Activated CD4-positive, CD25-positive, alpha-beta regulatory T cell treated with anti-CD3 and anti-CD28 coated beads, Interleukin-2, amount 50 U/mL, for 16 hours (primary cell): ENCODE measurements around the gene ANKIB1.
"Not testable (repeated sequence)": the region's sequence is repeated elsewhere in the genome, so short reads cannot be mapped to it uniquely, and the experiment has no call there.

ENCODE experiments used
- DNase-seq: peaks from one replicate; pipeline ENCODE4 v3.0.0-alpha.2; 2020; ENCODE audit warnings: low read depth, low spot score

The ANKIB1 gene

DNA sequence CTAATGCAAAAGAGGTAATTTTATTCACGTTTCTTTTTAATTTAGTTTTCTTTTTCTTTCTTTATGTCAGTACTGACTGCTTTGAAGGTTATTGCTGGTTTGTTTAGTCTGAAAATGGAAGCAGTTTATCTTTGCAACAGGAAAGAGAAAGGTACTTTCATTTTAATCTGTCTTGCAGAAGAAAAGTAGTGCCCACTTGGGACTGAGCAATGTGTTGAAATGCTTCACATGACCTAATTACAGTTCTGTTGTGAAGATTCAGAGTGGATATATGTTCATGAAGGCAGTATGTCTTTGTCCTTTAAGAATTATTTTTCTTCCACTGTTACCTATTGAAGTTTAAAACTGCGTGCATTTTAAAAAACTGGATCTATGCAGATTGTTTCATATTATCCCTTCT is 80.1 kb downstream of the ANKIB1 start:
- no peak for DNase-seq

DNA sequence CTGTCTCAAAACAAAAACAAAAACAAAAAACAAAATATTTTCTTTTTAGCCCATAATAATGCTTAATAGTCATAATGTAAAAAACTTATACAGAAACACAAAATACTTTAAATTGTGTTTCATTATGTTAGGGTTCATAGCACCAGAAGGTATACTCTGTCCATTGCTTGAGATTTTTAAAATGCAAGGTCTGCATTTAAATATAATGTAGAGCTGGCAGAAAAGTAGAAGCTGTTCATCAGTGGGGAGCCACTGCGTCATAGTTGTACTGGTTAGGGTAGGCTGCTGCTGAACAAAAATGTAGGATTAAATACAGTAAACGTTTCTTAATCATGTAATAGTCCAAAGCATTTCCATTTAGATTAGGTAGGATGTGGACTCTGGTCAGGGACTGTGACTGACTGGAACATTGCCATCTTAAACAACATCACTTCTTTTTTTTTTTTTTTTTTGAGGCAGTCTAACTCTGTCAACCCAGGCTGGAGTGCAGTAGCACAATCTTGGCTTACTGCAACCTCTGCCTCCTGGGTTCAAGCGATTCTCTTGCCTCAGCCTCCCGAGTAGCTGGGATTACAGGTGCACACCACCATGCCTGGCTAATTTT is 85.2 kb downstream of the ANKIB1 start:
- DNase-seq: no peak

GRCh38 chr7:92331508-92331907 is 85.7 kb downstream of the ANKIB1 start:
- no peak for DNase-seq

DNA sequence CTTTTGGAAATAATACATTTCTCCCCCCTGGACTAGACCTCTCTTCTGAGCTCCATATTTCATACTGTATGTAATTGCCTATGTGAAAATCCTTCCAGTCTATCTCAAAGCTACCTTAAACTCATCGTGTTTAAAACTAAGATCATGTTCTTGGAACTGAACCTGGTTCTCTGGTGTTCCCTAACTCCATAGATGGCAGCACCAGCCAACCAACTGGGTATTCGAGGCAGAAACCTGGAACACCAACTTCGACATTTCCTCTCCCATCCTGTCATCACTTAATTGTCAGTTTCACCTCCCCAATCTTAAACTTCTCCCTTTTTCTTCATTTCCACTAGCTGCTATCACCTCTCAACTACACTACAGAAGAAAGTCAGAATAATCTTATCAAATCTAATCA is 87.0 kb downstream of the ANKIB1 start:
- no peak for DNase-seq

GRCh38 chr7:92333866-92334265 is 88.1 kb downstream of the ANKIB1 start:
- DNase-seq: no peak

GRCh38 chr7:92335574-92335973 is 89.8 kb downstream of the ANKIB1 start:
- no peak for DNase-seq

DNA sequence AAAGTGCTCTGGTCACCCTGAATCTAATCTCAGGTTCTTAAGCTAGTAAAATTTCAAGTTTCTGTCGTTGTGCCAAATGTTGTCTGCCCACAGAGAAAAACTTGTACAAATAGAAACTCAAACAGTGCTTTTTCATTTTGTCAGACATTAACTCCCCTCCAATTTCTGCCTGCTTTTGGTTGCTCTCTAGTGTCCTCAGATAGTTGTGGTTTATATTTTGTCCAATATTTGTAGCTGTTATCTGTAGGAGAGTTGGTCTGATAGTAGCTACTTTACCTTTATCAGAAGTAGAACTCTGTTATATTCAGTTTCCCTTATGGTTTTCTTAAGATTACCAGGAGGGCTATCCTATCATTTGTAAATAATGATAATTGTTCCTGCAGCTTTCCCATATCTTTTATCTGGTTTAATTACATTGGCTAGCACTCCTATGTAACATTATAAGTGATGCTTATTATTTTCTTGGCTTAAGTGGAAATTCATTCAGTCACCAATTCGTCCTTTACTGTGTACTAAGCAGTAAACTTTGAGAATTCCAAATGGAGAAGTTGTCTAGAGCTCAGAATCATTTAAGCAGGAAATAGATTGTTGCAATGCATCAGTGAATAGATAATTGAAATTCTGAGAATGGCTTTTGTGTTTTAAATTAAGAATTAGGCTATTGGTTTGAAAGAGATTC is 91.0 kb downstream of the ANKIB1 start:
- no peak for DNase-seq

- DNase-seq: no peak
Measured at GRCh38 chr7:92340016-92340415, 94.2 kb downstream of the ANKIB1 start.

DNA sequence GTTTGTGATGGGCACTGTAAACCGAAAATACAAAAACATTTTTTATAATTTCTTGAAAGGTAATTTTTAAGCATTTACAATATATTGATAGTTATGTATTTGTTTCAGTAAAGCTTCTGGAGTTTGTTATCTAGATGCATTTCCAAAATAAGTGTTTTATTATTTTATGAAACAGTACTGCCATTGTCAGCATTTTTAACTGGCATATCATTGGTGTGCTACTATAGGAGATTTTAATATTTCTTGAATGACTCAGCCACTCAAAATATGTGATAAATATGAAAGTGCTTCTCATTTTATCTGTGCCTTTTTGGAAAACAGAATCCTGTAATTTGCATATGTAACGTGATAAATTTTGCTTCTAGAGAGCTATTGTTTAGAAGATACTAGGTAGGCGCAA is 97.9 kb downstream of the ANKIB1 start:
- DNase-seq: no peak

- DNase-seq: no peak
Measured at GRCh38 chr7:92352009-92352408, 106.2 kb downstream of the ANKIB1 start.

DNA sequence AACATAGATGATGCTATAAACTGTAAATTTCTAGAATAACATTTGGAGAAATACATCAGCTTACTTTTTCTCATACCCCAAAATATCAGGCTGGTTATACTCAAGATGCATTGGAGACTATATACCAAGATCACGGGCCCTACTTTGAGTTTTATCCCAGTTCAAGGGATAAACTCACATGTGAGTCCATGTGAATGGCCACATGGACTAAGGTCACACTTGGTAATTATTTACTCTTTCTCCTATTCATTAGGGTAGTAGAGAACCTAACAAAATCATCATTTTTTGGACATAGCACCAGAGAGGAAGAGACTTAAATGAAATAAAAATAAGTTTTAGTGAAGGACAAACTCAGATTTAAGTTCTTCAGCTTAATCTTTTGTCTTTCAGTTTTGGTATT is 108.4 kb downstream of the ANKIB1 start:
- no peak for DNase-seq

- no peak for DNase-seq
Measured at GRCh38 chr7:92356406-92356805, 110.6 kb downstream of the ANKIB1 start.

GRCh38 chr7:92357260-92357659 is 111.5 kb downstream of the ANKIB1 start:
- DNase-seq: no peak

GRCh38 chr7:92359179-92359578 is 113.4 kb downstream of the ANKIB1 start:
- not testable (repeated sequence) for DNase-seq

GRCh38 chr7:92359801-92360200 is 114.0 kb downstream of the ANKIB1 start:
- DNase-seq: no peak

GRCh38 chr7:92360387-92360786 is 114.6 kb downstream of the ANKIB1 start:
- no peak for DNase-seq

DNA sequence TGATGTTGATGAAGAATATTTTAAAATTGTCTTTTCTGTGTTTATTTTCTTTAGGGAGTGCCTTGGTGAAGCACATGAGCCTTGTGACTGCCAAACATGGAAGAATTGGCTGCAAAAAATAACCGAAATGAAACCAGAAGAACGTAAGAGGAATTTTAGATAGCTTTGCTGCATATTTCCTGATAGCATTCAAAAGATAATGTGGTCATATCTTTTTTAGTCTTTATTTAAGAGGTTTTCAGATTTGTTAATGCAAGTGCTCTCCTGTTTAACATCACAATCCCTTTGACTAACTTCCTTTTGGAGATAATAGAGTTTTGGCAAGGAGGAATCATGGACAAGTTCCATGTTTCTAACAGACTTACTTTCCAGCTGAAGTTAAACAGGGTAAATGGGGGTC is 116.4 kb downstream of the ANKIB1 start:
- DNase-seq: no peak

DNA sequence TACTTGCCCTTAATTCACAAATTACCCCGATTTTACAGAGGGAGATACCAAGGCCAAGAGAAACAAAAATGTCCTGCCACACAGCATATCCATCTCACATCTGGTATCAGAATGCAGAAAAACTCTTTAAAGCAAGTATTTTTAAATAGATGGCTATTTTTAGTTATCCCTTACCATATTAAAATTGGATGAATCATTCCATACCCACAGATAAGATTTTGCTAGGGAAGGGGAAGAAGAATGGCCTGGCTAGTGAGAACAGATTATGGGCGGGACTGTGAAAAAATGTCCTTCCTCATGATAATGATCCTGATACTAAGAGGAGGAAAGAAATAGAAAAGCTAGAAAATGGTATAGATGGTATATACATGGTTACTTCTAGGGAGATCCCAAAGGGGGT is 121.0 kb downstream of the ANKIB1 start:
- DNase-seq: no peak

- DNase-seq: no peak
Measured at GRCh38 chr7:92368741-92369140, 123.0 kb downstream of the ANKIB1 start.

DNA sequence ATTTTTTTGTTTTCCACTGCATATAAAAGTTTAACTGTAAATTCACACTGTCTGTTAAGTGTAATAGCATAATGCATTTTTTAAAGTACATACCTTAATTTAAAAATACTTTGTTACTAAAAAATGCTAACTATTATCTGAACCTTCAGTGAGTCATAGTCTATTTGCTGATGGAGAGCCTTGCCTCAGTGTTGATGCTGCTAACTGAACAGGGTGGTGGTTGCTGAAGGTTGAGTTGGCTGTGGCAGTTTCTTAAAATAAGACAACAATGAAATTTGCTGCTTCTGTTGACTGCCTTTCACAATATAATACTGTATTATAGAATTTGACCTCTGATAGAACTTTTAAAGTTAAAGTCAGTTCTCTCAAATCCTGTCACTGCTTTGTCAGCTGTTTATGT is 129.2 kb downstream of the ANKIB1 start:
- no peak for DNase-seq

- DNase-seq: no peak
Measured at GRCh38 chr7:92391071-92391470, 145.3 kb downstream of the ANKIB1 start.

DNA sequence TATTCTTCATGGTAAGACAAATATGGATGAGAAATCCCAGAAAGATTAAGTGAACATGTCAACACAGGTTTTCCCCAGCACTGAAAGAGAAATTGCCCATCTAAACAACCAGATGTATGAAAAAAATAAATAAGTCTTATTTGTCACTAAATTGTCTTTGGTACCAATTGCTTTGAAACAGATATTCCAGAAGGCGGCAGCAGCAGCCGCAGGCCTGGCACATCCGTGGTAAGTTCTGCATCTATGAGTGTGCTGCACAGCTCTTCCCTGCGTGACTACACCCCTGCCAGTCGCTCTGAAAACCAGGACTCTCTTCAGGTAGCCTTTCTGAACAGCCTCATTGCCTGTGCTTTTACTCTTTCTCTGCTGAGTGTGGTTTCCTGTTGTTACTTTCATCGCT is 151.8 kb downstream of the ANKIB1 start:
- DNase-seq: no peak

- no peak for DNase-seq
Measured at GRCh38 chr7:92400013-92400412, 154.2 kb downstream of the ANKIB1 start.
